GM12878 (cell line): Measurements from ENCODE around the gene CHAT. TPM values are rescaled to one million over a fixed set of nuclear protein-coding genes. Genes with fewer than 3 reads are reported as not detected.

Experiments used
- ATAC-seq: fragments of 200-7000 bp; cut with Tn5 transposase; 3 replicates; pipeline ENCODE4 v1.9.1; 2020; ENCODE audit warnings: mild to moderate bottlenecking, moderate library complexity
- BruUV-seq: library from RNA; stranded (reverse); fragments of 400-500 nt; replicated peaks from 2 replicates; lab custom pipeline; 2021; lab: Mats Ljungman, UMichigan
- CTCF ChIA-PET: fragments of 300-600 bp; sonication (Branson Sonifier 250); formaldehyde crosslinking; extraction: SDS; loops from one replicate; lab custom pipeline; 2021; ENCODE audit warnings: inconsistent platforms; lab: Yijun Ruan, JAX
- POLR2A ChIA-PET: fragments of 350-600 bp; formaldehyde crosslinking; extraction: SDS; loops from one replicate; lab custom pipeline; 2021; ENCODE audit warnings: inconsistent platforms; lab: Charles Lee
- RAD21 ChIA-PET: fragments of 300-600 bp; sonication (Branson Sonifier 250); formaldehyde crosslinking; loops from one replicate; lab custom pipeline; 2023; ENCODE audit warnings: antibody characterized with exemption; ENCODE audit not compliant: unreplicated experiment; lab: Charles Lee
- SMC1A ChIA-PET: fragments of 300-600 bp; sonication (Branson Sonifier 250); formaldehyde crosslinking; loops from one replicate; lab custom pipeline; 2023; ENCODE audit not compliant: unreplicated experiment, uncharacterized antibody; lab: Charles Lee
- DNase-seq: peaks from one replicate; pipeline ENCODE4 v3.0.0-alpha.2; 2011; ENCODE audit warnings: low read depth, low spot score
- FAIRE-seq: peaks from 3 replicates; lab custom pipeline; 2011; peaks lifted over from hg19 to GRCh38; lab: Jason Lieb, UNC
- H2AFZ ChIP-seq: 2 replicates; pipeline ENCODE4 v1.6.0; 2011; ENCODE audit warnings: low read depth, low read length, control low read depth; ENCODE audit not compliant: control insufficient read depth
- H3K27ac ChIP-seq: 2 replicates; pipeline ENCODE4 v1.5.1; 2011; ENCODE audit warnings: control low read depth; ENCODE audit not compliant: control insufficient read depth, insufficient read depth
- H3K27me3 ChIP-seq, 2 experiments: replicated peaks in 1 of 2; 2 replicates each; pipeline versions ENCODE4 v1.6.0 to v1.6.1; 2011; ENCODE audit warnings: low read length in 1 of 2; ENCODE audit not compliant: control insufficient read depth in 2 of 2, insufficient read depth in 2 of 2
- H3K36me3 ChIP-seq, 2 experiments: 2 replicates each; pipeline ENCODE4 v1.5.1; 2011; ENCODE audit warnings: low read length in 1 of 2; ENCODE audit not compliant: control insufficient read depth in 2 of 2, insufficient read depth in 2 of 2
- H3K4me1 ChIP-seq: 2 replicates; pipeline ENCODE4 v1.6.1; 2011; ENCODE audit warnings: mild to moderate bottlenecking, low read length, moderate library complexity, mixed read lengths; ENCODE audit not compliant: control insufficient read depth, insufficient read depth
- H3K4me2 ChIP-seq: 2 replicates; pipeline ENCODE4 v1.6.0; 2011; ENCODE audit warnings: control low read depth; ENCODE audit not compliant: control insufficient read depth, insufficient read depth
- H3K4me3 ChIP-seq: fragments of 200-600 bp; sonication (generic); 2 replicates; pipeline ENCODE4 v1.5.1; 2016
- H3K79me2 ChIP-seq: 2 replicates; pipeline ENCODE4 v1.6.0; 2011; ENCODE audit warnings: low read length; ENCODE audit not compliant: control insufficient read depth, insufficient read depth
- H3K9ac ChIP-seq: 2 replicates; pipeline ENCODE4 v1.8.0; 2011; ENCODE audit warnings: low read length, control low read depth, mixed read lengths; ENCODE audit not compliant: control insufficient read depth, insufficient read depth
- H3K9me3 ChIP-seq: replicated peaks from 3 replicates; pipeline ENCODE4 v1.5.1; 2011; ENCODE audit warnings: mild to moderate bottlenecking, low read length; ENCODE audit not compliant: control insufficient read depth, insufficient read depth
- H4K20me1 ChIP-seq: 2 replicates; pipeline ENCODE4 v1.6.0; 2011; ENCODE audit not compliant: control insufficient read depth, insufficient read depth
- ATF2 ChIP-seq: IDR thresholded peaks from 2 replicates; pipeline ENCODE4 v1.6.1; 2012; ENCODE audit warnings: low read length, inconsistent platforms
- BCL11A ChIP-seq: IDR thresholded peaks from 2 replicates; pipeline ENCODE4 v1.6.1; 2011; ENCODE audit warnings: low read depth, low read length
- BHLHE40 ChIP-seq, 2 experiments: fragments of 450-650 bp in 1 of 2; IDR thresholded peaks; 2 replicates each; pipeline ENCODE4 v1.6.1; 2011 to 2017; ENCODE audit warnings: low read depth in 2 of 2, borderline replicate concordance in 1 of 2, improper control_type of control experiment in 1 of 2, low read length in 1 of 2, mild to moderate bottlenecking in 1 of 2
- CHD1 ChIP-seq: IDR thresholded peaks from 2 replicates; pipeline ENCODE4 v1.6.1; 2012; ENCODE audit warnings: low read depth, low read length, improper control_type of control experiment
- KAT2A ChIP-seq: conservative IDR thresholded peaks from 2 replicates; pipeline ENCODE4 v1.6.1; 2011; ENCODE audit warnings: low read depth, low read length; ENCODE audit not compliant: control insufficient read depth
- NR2F1 ChIP-seq: fragments of 450-650 bp; conservative IDR thresholded peaks from 2 replicates; pipeline ENCODE4 v1.6.1; 2017; ENCODE audit warnings: mild to moderate bottlenecking
- NRF1 ChIP-seq: conservative IDR thresholded peaks from 2 replicates; pipeline ENCODE4 v1.6.1; 2011; ENCODE audit warnings: mild to moderate bottlenecking, low read depth, low read length, improper control_type of control experiment
- PAX5 ChIP-seq: IDR thresholded peaks from 2 replicates; pipeline ENCODE4 v1.6.1; 2011; ENCODE audit warnings: low read depth, low read length, borderline replicate concordance
- POU2F2 ChIP-seq: IDR thresholded peaks from 3 replicates; pipeline ENCODE4 v1.6.1; 2011; ENCODE audit warnings: low read depth, mild to moderate bottlenecking, low read length, borderline replicate concordance
- RFX5 ChIP-seq: IDR thresholded peaks from 2 replicates; pipeline ENCODE4 v1.6.1; 2011; ENCODE audit warnings: low read depth, low read length, improper control_type of control experiment
- RUNX3 ChIP-seq: IDR thresholded peaks from 2 replicates; pipeline ENCODE4 v1.6.1; 2012; ENCODE audit warnings: low read length, inconsistent platforms
- SPI1 ChIP-seq: IDR thresholded peaks from 2 replicates; pipeline ENCODE4 v1.6.1; 2011; ENCODE audit warnings: low read depth, mild to moderate bottlenecking, low read length, moderate library complexity, borderline replicate concordance; ENCODE audit not compliant: insufficient read depth
- STAT3 ChIP-seq: IDR thresholded peaks from 2 replicates; pipeline ENCODE4 v1.6.1; 2011; ENCODE audit warnings: low read depth, low read length, improper control_type of control experiment
- ZNF384 ChIP-seq: IDR thresholded peaks from 2 replicates; pipeline ENCODE4 v1.6.1; 2012; ENCODE audit warnings: low read depth, mild to moderate bottlenecking, low read length, improper control_type of control experiment, borderline replicate concordance
- WGBS: methylation state at CpG from one replicate; pipeline ENCODE4 v1.1.6; 2016; ENCODE audit warnings: low lambda C conversion rate; ENCODE audit not compliant: insufficient replicate concordance, insufficient coverage; ENCODE audit errors: missing lambda C conversion rate; 5-methylcytosine and 5-hydroxymethylcytosine counted together
- in situ Hi-C: fragments of 300-500 bp; cut with MboI; formaldehyde crosslinking; loops from 9 replicates; pipeline ENCODE4 v1.14.3; 2018; ENCODE audit warnings: mixed read lengths
- intact Hi-C: fragments of 100-400 bp; cut with micrococcal nuclease; formaldehyde crosslinking; loops from one replicate; pipeline ENCODE4 v1.14.2; 2022; ENCODE audit not compliant: unreplicated experiment
- polyA plus RNA-seq, 11 experiments: library from polyadenylated mRNA; depleted of rRNA in 4 of 11; unstranded in 6 of 11; stranded (reverse) in 5 of 11; fragments of >200 nt; fragmentation: Nextera tagmentation in 4 of 11; fragmentation: Illumina TruSeq in 1 of 11; extraction: Ambion mirVana in 4 of 11; extraction: Trizol in 1 of 11; gene quantifications; 1 replicate in 1 of 11; 2 replicates in 10 of 11; pipeline versions ENCODE4 v1.2.1 to v1.2.3, GENCODE V29; 2011 to 2016; ENCODE audit warnings: inconsistent platforms in 2 of 11, missing spikeins in 2 of 11, low read depth in 1 of 11
- total RNA-seq, 4 experiments: library from RNA; depleted of rRNA in 3 of 4; stranded (reverse); fragments of >200 nt in 3 of 4; fragmentation: Illumina TruSeq in 1 of 4; extraction: Trizol in 1 of 4; gene quantifications; 2 replicates each; pipeline versions ENCODE4 v1.2.1 to v1.2.3, GENCODE V29; 2013 to 2021

The CHAT gene
- total and polyA plus RNA-seq, 10 of the 15 experiments (the other 5 are each of a cell fraction or from before 2014, with no cell fraction given), result not detected

GRCh38 chr10:49567810-49568209 is 46.0 kb upstream of the CHAT start:
- intact Hi-C loops, result no loop called here
- CTCF ChIA-PET, result no interaction called here

GRCh38 chr10:49568235-49568634 is 45.6 kb upstream of the CHAT start:
- Histone ChIP-seq H4K20me1 (no peaks in the 10 kb centered on the region), H3K79me2 (no peaks in the 10 kb centered on the region), H3K4me2 (peak overlapping the region; percentile 30; the same call in 1 of the 2 replicates), H3K27me3 (no peaks in the 10 kb centered on the region), H3K4me1 (no peaks in the 10 kb centered on the region), H3K36me3 (no peaks in the 10 kb centered on the region), H3K9me3 (peaks cover 2% of the 10 kb centered on the region; the same call in 2 of the 3 replicates), H3K9ac (no peak overlapping the region), H3K4me3 (0 out of 2 replicates have a peak overlapping the region, but pooled peaks have one; percentile 29)
- intact Hi-C loops, result no loop called here
- ChIA-PET POLR2A (interaction anchor here (1.6 kb wide), 1 partner anchor 29 kb away, joined by 3 read pairs; the partner anchor contains the start of gene ERCC6), SMC1A (no interaction called here), RAD21 (interaction anchor here (0.5 kb wide), 1 partner anchor 848 kb away, joined by 4 read pairs; no protein-coding TSS in a partner anchor)
- peak; percentile 9 for DNase-seq
- ATAC-seq, result peak; percentile 74
- 0% methylated on average over 2 of the region's 2 CpGs for WGBS
- peak; percentile 76 for TF ChIP-seq NR2F1
- TF ChIP-seq KAT2A, result no peak
- 0 out of 2 replicates have a peak, but pooled peaks have one; percentile 36 for TF ChIP-seq PAX5
- TF ChIP-seq ATF2, result peak; percentile 31; the same call in 1 of the 2 replicates
- TF ChIP-seq BHLHE40 (IDR thresholded peaks at IDR 0.05; ENCODE audit: borderline replicate concordance in 1 of 2, low read depth in 2 of 2, low read length in 1 of 2), result peak in 1 of 2 experiments; percentile 24; a peak in 1 of 4 replicates
- TF ChIP-seq RUNX3, result peak; percentile 88
- TF ChIP-seq CHD1, result no peak
- no peak for TF ChIP-seq NRF1
- TF ChIP-seq BCL11A, result peak; percentile 44; the same call in 1 of the 2 replicates
- no peak for TF ChIP-seq ZNF384
- TF ChIP-seq POU2F2, result 0 out of 3 replicates have a peak, but pooled peaks have one; percentile 44
- TF ChIP-seq RFX5, result no peak
- TF ChIP-seq, all 136 proteins: peak for 7
- in situ Hi-C loops, result no loop called here
- FAIRE-seq, result no peak
- CTCF ChIA-PET, result interaction anchor here (0.6 kb wide), 1 partner anchor 1323 kb away, joined by 3 read pairs; no protein-coding TSS in a partner anchor
- no TSS peak for BruUV-seq
- Histone ChIP-seq H3K27ac (peak overlapping the region; percentile 56; the same call in 1 of the 2 replicates), H2AFZ (no peak overlapping the region)

More at GRCh38 chr10:49567810-49568209, 46.0 kb upstream of the CHAT start:
- H3K79me2 ChIP-seq, result no peaks in the 10 kb centered on the region
- no peak overlapping the region for H3K9ac ChIP-seq
- no peaks in the 10 kb centered on the region for H3K27me3 ChIP-seq
- no TSS peak for BruUV-seq
- 0 out of 2 replicates have a peak overlapping the region, but pooled peaks have one; percentile 29 for H3K4me3 ChIP-seq
- in situ Hi-C loops, result no loop called here
- SMC1A ChIA-PET, result no interaction called here
- H3K4me2 ChIP-seq, result no peak overlapping the region
- H3K4me1 ChIP-seq, result no peaks in the 10 kb centered on the region
- ATAC-seq, result peak; percentile 18; the same call in 1 of the 3 replicates
- TF ChIP-seq STAT3 (no peak), SPI1 (peak; percentile 22; the same call in 1 of the 2 replicates)
- FAIRE-seq, result no peak
- H3K36me3 ChIP-seq, result no peaks in the 10 kb centered on the region
- H4K20me1 ChIP-seq, result no peaks in the 10 kb centered on the region
- RAD21 ChIA-PET, result interaction anchor here (0.5 kb wide), 1 partner anchor 849 kb away, joined by 4 read pairs; no protein-coding TSS in a partner anchor
- H3K9me3 ChIP-seq, result peaks cover 2% of the 10 kb centered on the region; the same call in 2 of the 3 replicates
- no peak for DNase-seq
- POLR2A ChIA-PET, result interaction anchor here (1.6 kb wide), 1 partner anchor 29 kb away, joined by 3 read pairs; the partner anchor contains the start of gene ERCC6
- H2AFZ ChIP-seq, result no peak overlapping the region
- H3K27ac ChIP-seq, result peak overlapping the region; percentile 56; the same call in 1 of the 2 replicates
- WGBS, result 0% methylated on average over 1 of the region's 1 CpG
